Smooth muscle cell (in vitro differentiated cells): Measurements from ENCODE around the gene AGBL1. TPM values are rescaled to one million over a fixed set of nuclear protein-coding genes. Genes with fewer than 3 reads are reported as not detected.

Experiments used
- DNase-seq: peaks from one replicate; lab custom pipeline; 2025; ENCODE audit not compliant: unreplicated experiment; lab: John Stamatoyannopoulos, UW
- H2AFZ ChIP-seq: fragments of 200-600 bp; sonication (generic); 2 replicates; pipeline ENCODE4 v1.6.0; 2016; ENCODE audit warnings: antibody characterized with exemption, low read depth, mild to moderate bottlenecking
- H3F3A ChIP-seq: fragments of 200-600 bp; sonication (generic); 2 replicates; pipeline ENCODE4 v1.6.0; 2017; ENCODE audit warnings: antibody characterized with exemption, low read depth
- H3K27ac ChIP-seq: fragments of 200-600 bp; sonication (generic); 2 replicates; pipeline ENCODE4 v1.5.1; 2016; ENCODE audit warnings: low read depth, mild to moderate bottlenecking
- H3K27me3 ChIP-seq: fragments of 200-600 bp; sonication (generic); 2 replicates; pipeline ENCODE4 v1.6.1; 2016; ENCODE audit warnings: low read depth, mild to moderate bottlenecking
- H3K36me3 ChIP-seq: fragments of 200-600 bp; sonication (generic); 2 replicates; pipeline ENCODE4 v1.5.1; 2016; ENCODE audit warnings: low read depth
- H3K4me1 ChIP-seq: fragments of 200-600 bp; sonication (generic); 2 replicates; pipeline ENCODE4 v1.5.1; 2016; ENCODE audit warnings: low read depth
- H3K4me2 ChIP-seq: fragments of 200-600 bp; sonication (generic); 2 replicates; pipeline ENCODE4 v1.6.0; 2016; ENCODE audit warnings: mild to moderate bottlenecking
- H3K4me3 ChIP-seq: fragments of 200-600 bp; sonication (generic); 2 replicates; pipeline ENCODE4 v1.5.1; 2016; ENCODE audit warnings: mild to moderate bottlenecking
- H3K79me2 ChIP-seq: fragments of 200-600 bp; sonication (generic); 2 replicates; pipeline ENCODE4 v1.6.0; 2016; ENCODE audit warnings: low read depth, mild to moderate bottlenecking
- H3K9ac ChIP-seq: fragments of 200-600 bp; sonication (generic); 2 replicates; pipeline ENCODE4 v1.6.0; 2016; ENCODE audit warnings: low read depth
- H3K9me3 ChIP-seq: fragments of 200-600 bp; sonication (generic); replicated peaks from 2 replicates; pipeline ENCODE4 v1.5.1; 2016; ENCODE audit warnings: low read depth
- H4K20me1 ChIP-seq: fragments of 200-600 bp; sonication (generic); 2 replicates; pipeline ENCODE4 v1.6.0; 2016; ENCODE audit warnings: low read depth
- WGBS: methylation state at CpG from one replicate; pipeline ENCODE4 v1.1.7; 2016; ENCODE audit warnings: low lambda C conversion rate; 5-methylcytosine and 5-hydroxymethylcytosine counted together
- polyA plus RNA-seq: library from polyadenylated mRNA; unstranded; fragments of >200 nt; fragmentation: Nextera tagmentation; extraction: Ambion mirVana; gene quantifications from 2 replicates; pipeline ENCODE4 v1.2.1, GENCODE V29; 2016
- total RNA-seq: library from RNA; depleted of rRNA; stranded (reverse); fragments of >200 nt; gene quantifications from 2 replicates; pipeline ENCODE4 v1.2.3, GENCODE V29; 2014
- TF ChIP-seq, protein P1 (sequence below): fragments of 200-600 bp; sonication (generic); IDR thresholded peaks from 2 replicates; pipeline ENCODE4 v1.5.1; 2017; ENCODE audit warnings: borderline replicate concordance, mild to moderate bottlenecking, antibody characterized with exemption; ENCODE audit not compliant: insufficient read depth, poor library complexity, severe bottlenecking

AGBL1 gene
- total and polyA plus RNA-seq, 2 experiments from 2014 or later, result not detected

DNA sequence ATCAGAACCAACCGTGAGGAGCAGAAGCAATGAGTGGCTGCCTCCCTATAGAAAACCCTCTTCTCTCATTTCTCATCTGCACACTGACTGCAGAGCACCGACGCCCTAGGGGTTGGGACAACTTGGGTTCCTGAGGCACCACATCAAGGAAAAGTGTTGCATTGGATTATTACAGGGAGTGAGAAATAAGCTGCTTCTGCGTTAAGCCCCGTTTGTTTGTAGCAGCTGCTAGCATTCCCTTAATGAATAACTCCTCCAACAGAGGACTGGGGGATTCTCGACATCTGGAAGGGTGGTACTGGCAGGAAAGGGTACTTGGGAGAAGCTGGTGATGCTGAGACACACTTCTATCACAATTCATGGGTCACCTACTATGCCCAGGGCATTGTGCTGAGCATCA, 25.3 kb upstream of the AGBL1 start:
- H3K4me1 ChIP-seq, result no peaks in the 10 kb centered on the region
- H3K9ac ChIP-seq, result no peak overlapping the region
- 94% methylated on average over 6 of the region's 6 CpGs for WGBS
- no peaks in the 10 kb centered on the region for H3K36me3 ChIP-seq
- TF ChIP-seq, protein P1, sequence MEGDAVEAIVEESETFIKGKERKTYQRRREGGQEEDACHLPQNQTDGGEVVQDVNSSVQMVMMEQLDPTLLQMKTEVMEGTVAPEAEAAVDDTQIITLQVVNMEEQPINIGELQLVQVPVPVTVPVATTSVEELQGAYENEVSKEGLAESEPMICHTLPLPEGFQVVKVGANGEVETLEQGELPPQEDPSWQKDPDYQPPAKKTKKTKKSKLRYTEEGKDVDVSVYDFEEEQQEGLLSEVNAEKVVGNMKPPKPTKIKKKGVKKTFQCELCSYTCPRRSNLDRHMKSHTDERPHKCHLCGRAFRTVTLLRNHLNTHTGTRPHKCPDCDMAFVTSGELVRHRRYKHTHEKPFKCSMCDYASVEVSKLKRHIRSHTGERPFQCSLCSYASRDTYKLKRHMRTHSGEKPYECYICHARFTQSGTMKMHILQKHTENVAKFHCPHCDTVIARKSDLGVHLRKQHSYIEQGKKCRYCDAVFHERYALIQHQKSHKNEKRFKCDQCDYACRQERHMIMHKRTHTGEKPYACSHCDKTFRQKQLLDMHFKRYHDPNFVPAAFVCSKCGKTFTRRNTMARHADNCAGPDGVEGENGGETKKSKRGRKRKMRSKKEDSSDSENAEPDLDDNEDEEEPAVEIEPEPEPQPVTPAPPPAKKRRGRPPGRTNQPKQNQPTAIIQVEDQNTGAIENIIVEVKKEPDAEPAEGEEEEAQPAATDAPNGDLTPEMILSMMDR, result no peak
- no peak for DNase-seq
- H2AFZ ChIP-seq, result no peak overlapping the region
- H4K20me1 ChIP-seq, result no peaks in the 10 kb centered on the region
- H3K4me2 ChIP-seq, result no peak overlapping the region
- H3K4me3 ChIP-seq, result no peak overlapping the region
- H3F3A ChIP-seq, result no peaks in the 10 kb centered on the region
- H3K27ac ChIP-seq, result no peak overlapping the region
- H3K79me2 ChIP-seq, result no peaks in the 10 kb centered on the region
- H3K27me3 ChIP-seq, result no peaks in the 10 kb centered on the region
- no peaks in the 10 kb centered on the region for H3K9me3 ChIP-seq

DNA sequence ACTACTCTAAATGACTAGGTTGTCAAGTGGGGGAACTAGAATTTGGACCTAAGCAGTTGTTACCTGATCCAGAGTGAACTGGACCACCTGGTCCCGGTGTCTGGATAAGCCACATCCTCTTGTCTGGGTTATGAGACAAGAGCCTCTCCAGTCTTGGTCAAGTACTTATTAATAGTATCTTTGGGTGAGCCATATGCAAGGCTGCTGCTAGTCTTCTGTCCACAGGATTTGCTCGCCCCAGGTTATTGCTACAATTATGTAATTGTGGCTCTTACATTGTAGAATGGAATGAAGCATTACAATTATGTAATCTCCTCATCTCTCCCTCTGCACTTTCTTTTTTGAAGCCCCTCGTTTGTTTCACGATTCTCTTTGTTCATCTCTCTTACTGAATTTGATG, 24.0 kb upstream of the AGBL1 start:
- Histone ChIP-seq H4K20me1 (no peaks in the 10 kb centered on the region), H2AFZ (no peak overlapping the region), H3K4me2 (no peak overlapping the region), H3F3A (no peaks in the 10 kb centered on the region), H3K27ac (no peak overlapping the region), H3K79me2 (no peaks in the 10 kb centered on the region), H3K4me1 (no peaks in the 10 kb centered on the region), H3K27me3 (no peaks in the 10 kb centered on the region), H3K4me3 (no peak overlapping the region), H3K36me3 (no peaks in the 10 kb centered on the region), H3K9ac (no peak overlapping the region), H3K9me3 (no peaks in the 10 kb centered on the region)
- TF ChIP-seq, protein P1, result no peak
- 85% methylated on average over 4 of the region's 4 CpGs for WGBS
- DNase-seq, result no peak

DNA sequence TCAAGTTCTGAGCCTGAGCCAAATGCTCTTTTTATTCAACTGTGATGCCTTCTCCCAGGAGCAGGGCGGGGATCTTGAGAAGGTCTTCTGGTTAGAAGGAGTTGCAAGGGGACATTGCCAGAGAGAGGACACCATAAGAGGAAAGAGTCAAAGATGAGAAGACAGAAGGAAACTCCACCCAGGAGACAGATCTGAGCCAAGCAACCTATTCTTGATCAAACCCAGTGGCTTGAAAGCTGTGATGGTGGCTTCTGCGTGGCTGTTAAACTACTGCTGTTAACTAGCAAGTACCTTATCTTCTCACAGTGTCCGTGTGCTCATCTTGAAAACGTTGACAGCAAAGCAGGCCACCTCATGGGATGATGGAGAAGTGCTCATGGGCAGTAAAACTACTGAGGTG, 19.8 kb upstream of the AGBL1 start:
- Histone ChIP-seq H3K79me2 (no peaks in the 10 kb centered on the region), H4K20me1 (no peaks in the 10 kb centered on the region), H3K36me3 (no peaks in the 10 kb centered on the region), H3F3A (no peaks in the 10 kb centered on the region), H3K4me1 (peaks cover 29% of the 10 kb centered on the region), H3K9me3 (no peaks in the 10 kb centered on the region), H3K4me2 (no peak overlapping the region), H3K27ac (no peak overlapping the region), H2AFZ (no peak overlapping the region), H3K9ac (no peak overlapping the region), H3K27me3 (no peaks in the 10 kb centered on the region), H3K4me3 (no peak overlapping the region)
- WGBS, result 79% methylated on average over 4 of the region's 4 CpGs
- TF ChIP-seq, protein P1, result no peak
- DNase-seq, result no peak

DNA sequence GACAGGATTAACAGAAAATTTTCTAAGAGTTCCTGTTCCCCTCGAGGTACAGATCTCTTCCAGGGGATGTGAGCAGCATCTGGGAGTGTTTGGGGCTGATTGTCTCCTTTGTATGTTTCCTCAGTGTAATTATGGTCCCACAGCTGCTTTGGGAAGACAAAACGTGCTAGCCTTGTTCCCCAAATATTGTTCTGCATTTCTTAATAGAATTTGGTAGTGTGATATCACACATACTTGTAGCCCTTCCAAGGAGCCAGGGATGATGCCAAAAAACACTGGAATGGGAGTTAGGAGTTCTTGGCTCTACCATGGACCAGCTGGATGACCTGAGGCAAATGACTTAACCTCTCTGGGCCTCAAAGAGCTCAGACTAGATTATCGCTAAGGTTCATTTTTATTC, 19.0 kb upstream of the AGBL1 start:
- H3K9ac ChIP-seq, result no peak overlapping the region
- peaks cover 3% of the 10 kb centered on the region for H3K27me3 ChIP-seq
- H3K27ac ChIP-seq, result no peak overlapping the region
- no peak overlapping the region for H3K4me2 ChIP-seq
- H2AFZ ChIP-seq, result no peak overlapping the region
- no peaks in the 10 kb centered on the region for H4K20me1 ChIP-seq
- H3F3A ChIP-seq, result no peaks in the 10 kb centered on the region
- H3K79me2 ChIP-seq, result no peaks in the 10 kb centered on the region
- H3K4me3 ChIP-seq, result no peak overlapping the region
- TF ChIP-seq, protein P1, result no peak
- no peak for DNase-seq
- H3K4me1 ChIP-seq, result peaks cover 29% of the 10 kb centered on the region
- H3K36me3 ChIP-seq, result no peaks in the 10 kb centered on the region
- WGBS, result 82% methylated on average over 3 of the region's 3 CpGs
- H3K9me3 ChIP-seq, result no peaks in the 10 kb centered on the region
